GM12878 (cell line): ENCODE data around the gene EPHA5. TPM values are rescaled to one million over a fixed set of nuclear protein-coding genes. Genes with fewer than 3 reads are reported as not detected.

Experiments used
- ATAC-seq: fragments of 200-7000 bp; cut with Tn5 transposase; 3 replicates; pipeline ENCODE4 v1.9.1; 2020; ENCODE audit warnings: mild to moderate bottlenecking, moderate library complexity
- BruUV-seq: library from RNA; stranded (reverse); fragments of 400-500 nt; replicated peaks from 2 replicates; lab custom pipeline; 2021; lab: Mats Ljungman, UMichigan
- CTCF ChIA-PET: fragments of 300-600 bp; sonication (Branson Sonifier 250); formaldehyde crosslinking; extraction: SDS; loops from one replicate; lab custom pipeline; 2021; ENCODE audit warnings: inconsistent platforms; lab: Yijun Ruan, JAX
- POLR2A ChIA-PET: fragments of 350-600 bp; formaldehyde crosslinking; extraction: SDS; loops from one replicate; lab custom pipeline; 2021; ENCODE audit warnings: inconsistent platforms; lab: Charles Lee
- RAD21 ChIA-PET: fragments of 300-600 bp; sonication (Branson Sonifier 250); formaldehyde crosslinking; loops from one replicate; lab custom pipeline; 2023; ENCODE audit warnings: antibody characterized with exemption; ENCODE audit not compliant: unreplicated experiment; lab: Charles Lee
- SMC1A ChIA-PET: fragments of 300-600 bp; sonication (Branson Sonifier 250); formaldehyde crosslinking; loops from one replicate; lab custom pipeline; 2023; ENCODE audit not compliant: unreplicated experiment, uncharacterized antibody; lab: Charles Lee
- DNase-seq: peaks from one replicate; pipeline ENCODE4 v3.0.0-alpha.2; 2011; ENCODE audit warnings: low read depth, low spot score
- FAIRE-seq: peaks from 3 replicates; lab custom pipeline; 2011; peaks lifted over from hg19 to GRCh38; lab: Jason Lieb, UNC
- H2AFZ ChIP-seq: 2 replicates; pipeline ENCODE4 v1.6.0; 2011; ENCODE audit warnings: low read depth, low read length, control low read depth; ENCODE audit not compliant: control insufficient read depth
- H3K27ac ChIP-seq: 2 replicates; pipeline ENCODE4 v1.5.1; 2011; ENCODE audit warnings: control low read depth; ENCODE audit not compliant: control insufficient read depth, insufficient read depth
- H3K27me3 ChIP-seq, 2 experiments: replicated peaks in 1 of 2; 2 replicates each; pipeline versions ENCODE4 v1.6.0 to v1.6.1; 2011; ENCODE audit warnings: low read length in 1 of 2; ENCODE audit not compliant: control insufficient read depth in 2 of 2, insufficient read depth in 2 of 2
- H3K36me3 ChIP-seq, 2 experiments: 2 replicates each; pipeline ENCODE4 v1.5.1; 2011; ENCODE audit warnings: low read length in 1 of 2; ENCODE audit not compliant: control insufficient read depth in 2 of 2, insufficient read depth in 2 of 2
- H3K4me1 ChIP-seq: 2 replicates; pipeline ENCODE4 v1.6.1; 2011; ENCODE audit warnings: mild to moderate bottlenecking, low read length, moderate library complexity, mixed read lengths; ENCODE audit not compliant: control insufficient read depth, insufficient read depth
- H3K4me2 ChIP-seq: 2 replicates; pipeline ENCODE4 v1.6.0; 2011; ENCODE audit warnings: control low read depth; ENCODE audit not compliant: control insufficient read depth, insufficient read depth
- H3K4me3 ChIP-seq: fragments of 200-600 bp; sonication (generic); 2 replicates; pipeline ENCODE4 v1.5.1; 2016
- H3K79me2 ChIP-seq: 2 replicates; pipeline ENCODE4 v1.6.0; 2011; ENCODE audit warnings: low read length; ENCODE audit not compliant: control insufficient read depth, insufficient read depth
- H3K9ac ChIP-seq: 2 replicates; pipeline ENCODE4 v1.8.0; 2011; ENCODE audit warnings: low read length, control low read depth, mixed read lengths; ENCODE audit not compliant: control insufficient read depth, insufficient read depth
- H3K9me3 ChIP-seq: replicated peaks from 3 replicates; pipeline ENCODE4 v1.5.1; 2011; ENCODE audit warnings: mild to moderate bottlenecking, low read length; ENCODE audit not compliant: control insufficient read depth, insufficient read depth
- H4K20me1 ChIP-seq: 2 replicates; pipeline ENCODE4 v1.6.0; 2011; ENCODE audit not compliant: control insufficient read depth, insufficient read depth
- ASH2L ChIP-seq: fragments of 300-600, 200-600 bp; sonication (generic); IDR thresholded peaks from 2 replicates; pipeline ENCODE4 v1.6.1; 2017; ENCODE audit warnings: low read depth, mild to moderate bottlenecking, borderline replicate concordance
- ESRRA ChIP-seq: IDR thresholded peaks from 2 replicates; pipeline ENCODE4 v1.6.1; 2012; ENCODE audit warnings: mild to moderate bottlenecking, low read length, improper control_type of control experiment
- MXI1 ChIP-seq: fragments of 150-350 bp; IDR thresholded peaks from 2 replicates; pipeline ENCODE4 v1.6.1; 2011; ENCODE audit warnings: low read depth, mild to moderate bottlenecking, inconsistent platforms, low read length, improper control_type of control experiment
- NFXL1 ChIP-seq: fragments of 450-650 bp; IDR thresholded peaks from 2 replicates; pipeline ENCODE4 v1.6.1; 2017; ENCODE audit warnings: antibody characterized with exemption, mild to moderate bottlenecking, borderline replicate concordance
- PML ChIP-seq: IDR thresholded peaks from 2 replicates; pipeline ENCODE4 v1.6.1; 2012; ENCODE audit warnings: low read length, inconsistent platforms
- RB1 ChIP-seq: fragments of 450-650 bp; formaldehyde crosslinking; IDR thresholded peaks from 2 replicates; pipeline ENCODE4 v1.6.1; 2017; ENCODE audit warnings: mild to moderate bottlenecking, borderline replicate concordance
- SRF ChIP-seq, 2 experiments: IDR thresholded peaks; 2 replicates each; pipeline ENCODE4 v1.6.1; 2011; ENCODE audit warnings: low read depth in 2 of 2, low read length in 2 of 2, mild to moderate bottlenecking in 1 of 2, moderate library complexity in 1 of 2
- TAF1 ChIP-seq: IDR thresholded peaks from 2 replicates; pipeline ENCODE4 v1.6.1; 2011; ENCODE audit warnings: mild to moderate bottlenecking, low read depth, low read length, borderline replicate concordance
- ZNF622 ChIP-seq: fragments of 450-650 bp; IDR thresholded peaks from 2 replicates; pipeline ENCODE4 v1.6.1; 2017; ENCODE audit warnings: mild to moderate bottlenecking, inconsistent platforms
- WGBS: methylation state at CpG from one replicate; pipeline ENCODE4 v1.1.6; 2016; ENCODE audit warnings: low lambda C conversion rate; ENCODE audit not compliant: insufficient replicate concordance, insufficient coverage; ENCODE audit errors: missing lambda C conversion rate; 5-methylcytosine and 5-hydroxymethylcytosine counted together
- in situ Hi-C: fragments of 300-500 bp; cut with MboI; formaldehyde crosslinking; loops from 9 replicates; pipeline ENCODE4 v1.14.3; 2018; ENCODE audit warnings: mixed read lengths
- intact Hi-C: fragments of 100-400 bp; cut with micrococcal nuclease; formaldehyde crosslinking; loops from one replicate; pipeline ENCODE4 v1.14.2; 2022; ENCODE audit not compliant: unreplicated experiment
- polyA plus RNA-seq, 11 experiments: library from polyadenylated mRNA; depleted of rRNA in 4 of 11; unstranded in 6 of 11; stranded (reverse) in 5 of 11; fragments of >200 nt; fragmentation: Nextera tagmentation in 4 of 11; fragmentation: Illumina TruSeq in 1 of 11; extraction: Ambion mirVana in 4 of 11; extraction: Trizol in 1 of 11; gene quantifications; 1 replicate in 1 of 11; 2 replicates in 10 of 11; pipeline versions ENCODE4 v1.2.1 to v1.2.3, GENCODE V29; 2011 to 2016; ENCODE audit warnings: inconsistent platforms in 2 of 11, missing spikeins in 2 of 11, low read depth in 1 of 11
- total RNA-seq, 4 experiments: library from RNA; depleted of rRNA in 3 of 4; stranded (reverse); fragments of >200 nt in 3 of 4; fragmentation: Illumina TruSeq in 1 of 4; extraction: Trizol in 1 of 4; gene quantifications; 2 replicates each; pipeline versions ENCODE4 v1.2.1 to v1.2.3, GENCODE V29; 2013 to 2021
- TF ChIP-seq, protein P1 (sequence below), 3 experiments: IDR thresholded peaks in 2 of 3; conservative IDR thresholded peaks in 1 of 3; 2 replicates each; pipeline ENCODE4 v1.5.1; 2011; ENCODE audit warnings: low read depth in 3 of 3, low read length in 3 of 3, mild to moderate bottlenecking in 3 of 3, control low read depth in 2 of 3, moderate library complexity in 2 of 3, inconsistent platforms in 1 of 3, mixed read lengths in 1 of 3; ENCODE audit not compliant: control insufficient read depth in 2 of 3, insufficient read depth in 1 of 3; ENCODE audit errors: extremely low read depth in 1 of 3
- TF ChIP-seq, protein P2 (sequence below): fragments of 450-650 bp; IDR thresholded peaks from 2 replicates; pipeline ENCODE4 v1.6.1; 2016; ENCODE audit warnings: mild to moderate bottlenecking, moderate library complexity, borderline replicate concordance
- TF ChIP-seq, protein P3 (sequence below): IDR thresholded peaks from 2 replicates; pipeline ENCODE4 v1.6.1; 2011; ENCODE audit warnings: low read depth, mild to moderate bottlenecking, low read length, moderate library complexity, borderline replicate concordance; ENCODE audit errors: extremely low read depth
- TF ChIP-seq, protein P4 (sequence below): fragments of 450-650 bp; conservative IDR thresholded peaks from 2 replicates; pipeline ENCODE4 v1.6.1; 2017; ENCODE audit warnings: mild to moderate bottlenecking, moderate library complexity

The EPHA5 gene
- total and polyA plus RNA-seq, 10 of the 15 experiments (the other 5 are each of a cell fraction or from before 2014, with no cell fraction given) = not detected

- TF ChIP-seq ESRRA = no peak
Observed at GRCh38 chr4:65391814-65392213, 278.5 kb downstream of the EPHA5 start (continued).

DNA sequence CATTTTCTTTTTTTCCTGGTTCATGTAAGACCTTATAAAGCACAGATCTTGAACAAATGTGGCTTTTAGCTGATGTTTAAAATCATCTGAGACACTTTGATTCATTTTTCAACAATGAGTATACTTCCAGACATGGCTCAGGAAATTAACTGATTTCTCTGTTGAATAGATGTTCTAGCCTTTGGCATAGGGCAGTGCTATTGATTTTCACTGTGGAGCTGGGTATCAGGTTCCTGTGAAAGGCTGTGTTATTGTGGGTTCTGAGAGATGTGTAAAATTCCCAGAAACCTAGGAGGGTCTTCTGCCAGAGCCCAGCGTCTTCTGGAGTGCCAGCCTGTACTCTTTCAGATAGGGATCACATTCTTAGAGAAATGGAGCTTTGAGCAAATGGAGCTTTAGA lies 278.9 kb downstream of the EPHA5 start:
- ATAC-seq (no peak), DNase-seq (no peak), FAIRE-seq (no peak)
- no TSS peak for BruUV-seq
- no peak overlapping the region for H3K4me3 ChIP-seq
- H3K4me1 ChIP-seq = no peaks in the 10 kb centered on the region
- POLR2A ChIA-PET = no interaction called here
- intact Hi-C loops (no loop called here), in situ Hi-C loops (no loop called here)
- H4K20me1 ChIP-seq = no peaks in the 10 kb centered on the region
- no peaks in the 10 kb centered on the region for H3K79me2 ChIP-seq
- H3K9me3 ChIP-seq = no peaks in the 10 kb centered on the region
- CTCF ChIA-PET = interaction anchor here (0.8 kb wide), 1 partner anchor 12 kb away, joined by 4 read pairs; no protein-coding TSS in a partner anchor
- H3K4me2 ChIP-seq = no peak overlapping the region
- SMC1A ChIA-PET = no interaction called here
- H2AFZ ChIP-seq = no peak overlapping the region
- no peak overlapping the region for H3K27ac ChIP-seq
- TF ChIP-seq ASH2L (no peak), PML (no peak), MXI1 (no peak), ZNF622 (no peak), SRF (IDR thresholded peaks at IDR 0.05; ENCODE audit: low read depth in 2 of 2, low read length in 2 of 2) (no peak), NFXL1 (no peak), RB1 (no peak), TAF1 (no peak)
- TF ChIP-seq, protein P1, sequence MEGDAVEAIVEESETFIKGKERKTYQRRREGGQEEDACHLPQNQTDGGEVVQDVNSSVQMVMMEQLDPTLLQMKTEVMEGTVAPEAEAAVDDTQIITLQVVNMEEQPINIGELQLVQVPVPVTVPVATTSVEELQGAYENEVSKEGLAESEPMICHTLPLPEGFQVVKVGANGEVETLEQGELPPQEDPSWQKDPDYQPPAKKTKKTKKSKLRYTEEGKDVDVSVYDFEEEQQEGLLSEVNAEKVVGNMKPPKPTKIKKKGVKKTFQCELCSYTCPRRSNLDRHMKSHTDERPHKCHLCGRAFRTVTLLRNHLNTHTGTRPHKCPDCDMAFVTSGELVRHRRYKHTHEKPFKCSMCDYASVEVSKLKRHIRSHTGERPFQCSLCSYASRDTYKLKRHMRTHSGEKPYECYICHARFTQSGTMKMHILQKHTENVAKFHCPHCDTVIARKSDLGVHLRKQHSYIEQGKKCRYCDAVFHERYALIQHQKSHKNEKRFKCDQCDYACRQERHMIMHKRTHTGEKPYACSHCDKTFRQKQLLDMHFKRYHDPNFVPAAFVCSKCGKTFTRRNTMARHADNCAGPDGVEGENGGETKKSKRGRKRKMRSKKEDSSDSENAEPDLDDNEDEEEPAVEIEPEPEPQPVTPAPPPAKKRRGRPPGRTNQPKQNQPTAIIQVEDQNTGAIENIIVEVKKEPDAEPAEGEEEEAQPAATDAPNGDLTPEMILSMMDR (IDR thresholded peaks at IDR 0.05 in 2 of 3, conservative IDR thresholded peaks at IDR 0.05 in 1 of 3; ENCODE audit: control insufficient read depth in 2 of 3, extremely low read depth in 1 of 3, insufficient read depth in 1 of 3, low read depth in 3 of 3, low read length in 3 of 3) = no peak
- TF ChIP-seq, protein P2, sequence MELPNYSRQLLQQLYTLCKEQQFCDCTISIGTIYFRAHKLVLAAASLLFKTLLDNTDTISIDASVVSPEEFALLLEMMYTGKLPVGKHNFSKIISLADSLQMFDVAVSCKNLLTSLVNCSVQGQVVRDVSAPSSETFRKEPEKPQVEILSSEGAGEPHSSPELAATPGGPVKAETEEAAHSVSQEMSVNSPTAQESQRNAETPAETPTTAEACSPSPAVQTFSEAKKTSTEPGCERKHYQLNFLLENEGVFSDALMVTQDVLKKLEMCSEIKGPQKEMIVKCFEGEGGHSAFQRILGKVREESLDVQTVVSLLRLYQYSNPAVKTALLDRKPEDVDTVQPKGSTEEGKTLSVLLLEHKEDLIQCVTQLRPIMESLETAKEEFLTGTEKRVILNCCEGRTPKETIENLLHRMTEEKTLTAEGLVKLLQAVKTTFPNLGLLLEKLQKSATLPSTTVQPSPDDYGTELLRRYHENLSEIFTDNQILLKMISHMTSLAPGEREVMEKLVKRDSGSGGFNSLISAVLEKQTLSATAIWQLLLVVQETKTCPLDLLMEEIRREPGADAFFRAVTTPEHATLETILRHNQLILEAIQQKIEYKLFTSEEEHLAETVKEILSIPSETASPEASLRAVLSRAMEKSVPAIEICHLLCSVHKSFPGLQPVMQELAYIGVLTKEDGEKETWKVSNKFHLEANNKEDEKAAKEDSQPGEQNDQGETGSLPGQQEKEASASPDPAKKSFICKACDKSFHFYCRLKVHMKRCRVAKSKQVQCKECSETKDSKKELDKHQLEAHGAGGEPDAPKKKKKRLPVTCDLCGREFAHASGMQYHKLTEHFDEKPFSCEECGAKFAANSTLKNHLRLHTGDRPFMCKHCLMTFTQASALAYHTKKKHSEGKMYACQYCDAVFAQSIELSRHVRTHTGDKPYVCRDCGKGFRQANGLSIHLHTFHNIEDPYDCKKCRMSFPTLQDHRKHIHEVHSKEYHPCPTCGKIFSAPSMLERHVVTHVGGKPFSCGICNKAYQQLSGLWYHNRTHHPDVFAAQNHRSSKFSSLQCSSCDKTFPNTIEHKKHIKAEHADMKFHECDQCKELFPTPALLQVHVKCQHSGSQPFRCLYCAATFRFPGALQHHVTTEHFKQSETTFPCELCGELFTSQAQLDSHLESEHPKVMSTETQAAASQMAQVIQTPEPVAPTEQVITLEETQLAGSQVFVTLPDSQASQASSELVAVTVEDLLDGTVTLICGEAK = no peak
- TF ChIP-seq, protein P3, sequence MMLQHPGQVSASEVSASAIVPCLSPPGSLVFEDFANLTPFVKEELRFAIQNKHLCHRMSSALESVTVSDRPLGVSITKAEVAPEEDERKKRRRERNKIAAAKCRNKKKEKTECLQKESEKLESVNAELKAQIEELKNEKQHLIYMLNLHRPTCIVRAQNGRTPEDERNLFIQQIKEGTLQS = no peak
- TF ChIP-seq, protein P4, sequence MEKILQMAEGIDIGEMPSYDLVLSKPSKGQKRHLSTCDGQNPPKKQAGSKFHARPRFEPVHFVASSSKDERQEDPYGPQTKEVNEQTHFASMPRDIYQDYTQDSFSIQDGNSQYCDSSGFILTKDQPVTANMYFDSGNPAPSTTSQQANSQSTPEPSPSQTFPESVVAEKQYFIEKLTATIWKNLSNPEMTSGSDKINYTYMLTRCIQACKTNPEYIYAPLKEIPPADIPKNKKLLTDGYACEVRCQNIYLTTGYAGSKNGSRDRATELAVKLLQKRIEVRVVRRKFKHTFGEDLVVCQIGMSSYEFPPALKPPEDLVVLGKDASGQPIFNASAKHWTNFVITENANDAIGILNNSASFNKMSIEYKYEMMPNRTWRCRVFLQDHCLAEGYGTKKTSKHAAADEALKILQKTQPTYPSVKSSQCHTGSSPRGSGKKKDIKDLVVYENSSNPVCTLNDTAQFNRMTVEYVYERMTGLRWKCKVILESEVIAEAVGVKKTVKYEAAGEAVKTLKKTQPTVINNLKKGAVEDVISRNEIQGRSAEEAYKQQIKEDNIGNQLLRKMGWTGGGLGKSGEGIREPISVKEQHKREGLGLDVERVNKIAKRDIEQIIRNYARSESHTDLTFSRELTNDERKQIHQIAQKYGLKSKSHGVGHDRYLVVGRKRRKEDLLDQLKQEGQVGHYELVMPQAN = no peak
- no peaks in the 10 kb centered on the region for H3K27me3 ChIP-seq
- RAD21 ChIA-PET = no interaction called here
- WGBS = 5% methylated on average over 1 of the region's 1 CpG
- no peak overlapping the region for H3K9ac ChIP-seq
- no peaks in the 10 kb centered on the region for H3K36me3 ChIP-seq
